A172 (cell line): Measurements from ENCODE around the gene CIAPIN1. TPM values are rescaled to one million over a fixed set of nuclear protein-coding genes. Genes with fewer than 3 reads are reported as not detected.
"Not testable (repeated sequence)": the region's sequence is repeated elsewhere in the genome, so short reads cannot be mapped to it uniquely, and the experiment has no call there.

ENCODE experiments used
- DNase-seq: peaks from one replicate; pipeline ENCODE4 v3.0.0-alpha.2; 2015; ENCODE audit warnings: low spot score
- total RNA-seq: library from RNA; depleted of rRNA; stranded (reverse); fragments of >200 nt; shearing (Covaris generic); gene quantifications from 2 replicates; pipeline ENCODE4 v1.2.3, GENCODE V29; 2014

The CIAPIN1 gene
- total RNA-seq, 1 experiment from 2014 or later: 110 TPM

DNA sequence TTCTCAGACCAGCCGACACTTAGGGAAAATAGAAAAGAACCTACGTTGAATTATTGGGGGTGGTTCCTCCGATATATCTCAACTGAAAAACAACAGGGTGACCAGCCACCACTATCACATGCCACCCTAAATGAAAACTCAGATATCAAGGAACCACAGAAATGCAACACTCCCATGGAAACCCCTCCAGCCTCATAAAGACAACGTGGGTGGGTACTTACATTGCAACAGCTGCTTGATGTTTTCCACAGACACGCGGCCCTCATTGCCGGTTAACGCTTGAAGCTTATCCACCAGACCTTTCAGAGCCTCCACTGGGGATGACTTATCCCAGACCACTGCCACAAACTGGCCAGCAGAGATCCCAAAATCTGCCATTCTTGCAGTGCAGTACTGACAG lies 6.6 kb downstream of the CIAPIN1 start:
- DNase-seq: not testable (repeated sequence)

DNA sequence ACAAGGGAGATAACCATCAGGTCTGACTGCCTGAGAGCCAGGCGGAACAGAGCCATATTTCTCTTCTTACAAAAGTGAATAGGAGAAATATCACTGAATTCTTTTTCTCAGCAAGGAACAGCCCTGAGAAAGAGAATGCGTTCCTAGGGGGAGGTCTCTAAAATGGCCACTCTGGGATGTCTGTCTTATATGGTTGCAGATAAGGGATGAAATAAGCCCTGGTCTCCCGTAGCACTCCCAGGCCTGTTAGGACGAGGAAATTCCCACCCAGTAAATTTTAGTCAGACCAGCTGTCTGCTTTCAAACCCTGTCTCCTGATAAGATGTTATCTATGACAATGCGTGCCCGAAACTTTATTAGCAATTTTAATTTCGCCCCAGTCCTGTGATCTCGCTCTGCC lies 7.2 kb downstream of the CIAPIN1 start:
- not testable (repeated sequence) for DNase-seq

DNA sequence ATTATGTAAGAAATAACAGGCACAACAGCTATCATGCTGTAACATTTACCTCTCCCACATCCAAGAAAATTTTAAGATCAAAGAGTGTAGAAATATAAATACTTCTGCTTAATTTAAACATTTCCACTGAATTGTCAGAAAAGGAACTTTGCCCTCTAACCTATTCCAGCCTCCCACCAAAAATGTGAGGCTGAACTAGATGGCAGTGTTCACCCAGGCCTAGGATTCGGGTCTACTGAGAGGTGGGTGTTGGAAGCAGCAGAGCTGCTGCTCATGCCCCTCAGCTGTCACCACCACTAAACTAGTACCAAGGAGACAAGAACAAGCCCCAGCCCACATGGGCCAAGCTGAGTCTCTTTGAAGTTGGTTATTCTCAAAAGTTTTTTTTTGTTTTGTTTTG lies 11.3 kb downstream of the CIAPIN1 start:
- DNase-seq: no peak

DNA sequence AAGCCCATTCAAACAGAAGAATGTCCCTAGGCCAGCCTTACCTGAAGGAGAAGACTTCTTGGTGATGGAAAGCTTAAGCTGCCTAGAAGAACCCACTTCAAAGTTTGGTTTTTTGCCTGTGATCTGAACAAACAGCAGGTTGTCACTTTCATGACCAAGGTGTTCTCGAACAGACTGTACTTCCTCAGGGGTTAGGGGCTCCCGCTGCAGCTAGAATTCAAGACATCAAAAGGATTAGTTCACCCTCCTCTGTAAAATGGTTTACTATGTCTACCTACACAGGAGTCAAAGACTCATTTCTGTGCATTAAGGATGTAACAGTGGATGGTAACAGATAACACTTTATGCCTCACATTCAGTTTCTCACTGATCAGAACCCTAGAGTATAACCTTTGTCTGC lies 13.2 kb downstream of the CIAPIN1 start:
- DNase-seq: no peak

DNA sequence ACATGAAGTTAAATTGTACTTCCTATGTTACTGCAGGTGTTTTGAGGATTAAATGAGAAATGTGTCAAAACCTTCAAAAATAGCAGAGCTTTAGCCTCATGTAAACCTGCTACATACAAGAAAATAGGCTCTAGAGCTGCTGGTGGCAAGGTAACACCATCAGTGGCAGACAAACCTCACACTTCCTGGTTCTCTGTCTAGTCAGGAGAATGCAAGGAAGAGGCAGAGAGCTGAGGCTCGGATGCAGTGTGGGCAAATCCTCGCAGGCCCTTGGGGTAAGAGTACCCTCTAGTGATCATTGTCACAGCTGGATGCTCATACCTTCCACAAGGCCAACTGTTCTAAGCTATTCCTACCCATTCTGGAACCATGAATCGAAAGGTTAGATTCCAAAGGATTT lies 14.2 kb downstream of the CIAPIN1 start:
- DNase-seq: no peak

DNA sequence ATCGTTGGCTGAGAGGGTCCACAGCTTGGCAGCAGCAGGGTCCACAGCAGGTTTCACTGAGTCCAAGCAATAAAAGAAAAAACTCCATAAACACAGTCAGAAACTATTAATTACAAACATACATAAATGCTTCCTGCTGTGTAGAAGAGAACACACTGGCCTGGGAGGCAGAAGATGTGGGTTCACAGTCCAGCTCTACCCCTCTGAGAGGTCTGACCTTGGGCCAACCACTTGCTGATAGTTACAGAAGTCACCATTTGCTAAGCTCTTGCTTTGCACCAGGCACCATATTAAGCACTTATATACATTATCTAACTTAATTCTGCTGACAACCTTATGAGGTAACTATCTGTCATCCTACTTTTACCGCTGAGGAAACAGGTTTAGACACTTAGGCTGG lies 14.7 kb downstream of the CIAPIN1 start:
- no peak for DNase-seq

DNA sequence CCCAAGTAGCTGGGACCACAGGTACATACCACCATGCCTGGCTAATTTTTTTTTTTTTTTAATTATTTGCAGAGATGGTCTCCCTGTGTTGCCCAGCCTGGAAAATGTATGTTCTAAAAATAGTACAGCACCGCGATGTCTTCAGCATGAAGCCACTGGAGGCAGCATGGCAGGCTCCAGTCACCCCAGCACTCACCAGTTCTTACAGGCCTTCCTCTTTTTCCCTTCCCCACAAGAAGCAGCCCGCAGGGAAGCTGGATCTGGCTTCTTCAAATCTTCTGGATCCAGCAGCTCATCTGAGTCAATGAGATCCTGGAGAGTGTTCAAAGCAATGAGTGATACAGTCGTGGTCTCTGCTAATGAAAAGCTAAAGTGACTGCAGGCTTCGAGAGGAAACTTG lies 16.2 kb downstream of the CIAPIN1 start:
- DNase-seq: no peak

DNA sequence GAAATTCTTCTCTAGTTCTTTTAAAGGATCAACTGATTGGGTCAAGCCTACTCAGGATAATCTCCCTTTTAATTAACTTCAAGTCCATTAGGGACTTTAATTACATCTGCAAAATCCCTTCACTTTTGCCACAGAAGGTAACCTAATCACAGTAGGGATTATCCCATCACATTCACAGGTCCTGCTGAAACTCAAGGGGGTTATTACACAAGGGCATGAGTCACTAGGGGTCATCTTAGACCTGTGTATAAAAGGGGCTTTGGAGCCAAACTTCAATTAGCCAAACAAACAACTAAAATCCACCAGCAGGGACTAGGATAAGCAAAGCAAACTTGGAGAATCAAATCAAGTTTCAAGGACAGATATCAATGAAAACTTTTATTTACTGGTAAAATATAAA lies 19.4 kb downstream of the CIAPIN1 start:
- DNase-seq: no peak

DNA sequence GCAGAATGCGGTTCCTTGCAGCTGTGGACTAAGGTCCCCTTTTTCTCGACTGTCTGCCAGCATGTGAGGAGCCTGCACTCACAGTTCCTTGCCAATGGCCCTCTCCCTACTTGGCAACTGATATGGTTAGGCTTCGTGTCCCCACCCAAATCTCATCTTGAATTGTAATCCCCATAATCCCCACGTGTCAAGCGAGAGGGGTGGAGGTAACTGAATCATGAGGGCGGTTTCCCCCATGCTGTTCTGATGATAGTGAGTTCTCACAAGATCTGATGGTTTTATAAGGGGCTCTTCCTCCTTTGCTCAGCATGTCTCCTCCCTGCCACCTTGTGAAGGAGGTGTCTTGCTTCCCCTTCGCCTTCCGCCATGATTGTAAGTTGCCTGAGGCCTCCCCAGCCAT lies 19.9 kb downstream of the CIAPIN1 start:
- DNase-seq: no peak

DNA sequence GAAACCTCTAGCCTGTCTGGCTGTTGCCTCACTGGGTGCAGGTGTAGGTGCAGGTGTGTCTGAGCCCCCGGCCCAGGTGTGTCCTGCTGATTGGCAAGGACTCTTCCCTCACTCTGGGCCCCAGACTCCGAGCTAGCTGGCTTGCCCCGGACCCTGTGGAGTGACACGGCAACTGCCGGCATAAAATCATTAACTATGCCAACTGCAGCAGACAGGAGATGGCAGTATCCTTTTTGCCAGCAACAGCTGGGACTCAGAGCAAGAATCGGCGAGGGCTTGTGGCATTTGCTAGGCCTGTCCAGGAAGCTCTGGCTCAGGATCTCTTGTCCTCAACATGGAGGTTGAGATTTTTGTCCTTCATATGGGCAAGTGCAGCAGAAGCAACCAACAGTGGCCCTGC lies 20.8 kb downstream of the CIAPIN1 start:
- no peak for DNase-seq

DNA sequence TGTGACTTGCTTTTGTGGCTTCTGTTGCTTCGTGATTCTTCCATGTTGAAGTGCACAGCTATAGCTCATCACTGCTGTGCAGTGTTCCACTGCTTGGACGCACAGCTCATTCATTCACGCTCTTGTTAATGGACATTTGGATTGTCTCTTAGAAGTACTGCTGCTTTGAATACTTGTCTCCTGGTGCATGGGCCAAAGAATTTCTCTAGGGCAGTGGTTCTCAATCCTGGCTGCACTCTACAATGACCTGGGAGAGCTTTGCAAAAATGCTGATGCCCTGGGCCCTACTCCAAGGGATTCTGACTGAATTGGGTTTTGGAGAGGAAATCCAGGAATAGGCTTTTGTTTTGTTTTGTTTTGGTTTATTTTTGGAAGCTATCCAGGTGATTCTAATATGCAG lies 22.6 kb downstream of the CIAPIN1 start:
- DNase-seq: no peak

DNA sequence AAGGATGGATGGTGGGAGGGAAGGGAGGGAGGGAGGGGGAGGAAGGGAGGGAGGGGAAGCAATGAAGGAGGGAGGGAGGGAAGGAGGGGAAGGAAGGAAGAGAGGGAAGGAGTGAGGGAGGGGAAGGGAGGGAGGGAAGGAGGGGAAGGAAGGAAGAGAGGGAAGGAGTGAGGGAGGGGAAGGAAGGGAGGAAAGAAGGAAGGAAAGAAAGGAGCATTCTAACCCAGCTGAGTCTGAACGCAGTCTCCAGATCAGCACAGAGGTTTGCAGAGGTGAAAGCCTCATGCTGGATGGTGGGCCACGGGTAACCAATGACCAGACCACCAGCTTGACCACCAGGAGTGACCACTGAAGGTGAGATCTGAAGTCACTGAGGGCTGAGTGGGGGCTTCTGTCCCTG lies 24.0 kb downstream of the CIAPIN1 start:
- DNase-seq: no peak

DNA sequence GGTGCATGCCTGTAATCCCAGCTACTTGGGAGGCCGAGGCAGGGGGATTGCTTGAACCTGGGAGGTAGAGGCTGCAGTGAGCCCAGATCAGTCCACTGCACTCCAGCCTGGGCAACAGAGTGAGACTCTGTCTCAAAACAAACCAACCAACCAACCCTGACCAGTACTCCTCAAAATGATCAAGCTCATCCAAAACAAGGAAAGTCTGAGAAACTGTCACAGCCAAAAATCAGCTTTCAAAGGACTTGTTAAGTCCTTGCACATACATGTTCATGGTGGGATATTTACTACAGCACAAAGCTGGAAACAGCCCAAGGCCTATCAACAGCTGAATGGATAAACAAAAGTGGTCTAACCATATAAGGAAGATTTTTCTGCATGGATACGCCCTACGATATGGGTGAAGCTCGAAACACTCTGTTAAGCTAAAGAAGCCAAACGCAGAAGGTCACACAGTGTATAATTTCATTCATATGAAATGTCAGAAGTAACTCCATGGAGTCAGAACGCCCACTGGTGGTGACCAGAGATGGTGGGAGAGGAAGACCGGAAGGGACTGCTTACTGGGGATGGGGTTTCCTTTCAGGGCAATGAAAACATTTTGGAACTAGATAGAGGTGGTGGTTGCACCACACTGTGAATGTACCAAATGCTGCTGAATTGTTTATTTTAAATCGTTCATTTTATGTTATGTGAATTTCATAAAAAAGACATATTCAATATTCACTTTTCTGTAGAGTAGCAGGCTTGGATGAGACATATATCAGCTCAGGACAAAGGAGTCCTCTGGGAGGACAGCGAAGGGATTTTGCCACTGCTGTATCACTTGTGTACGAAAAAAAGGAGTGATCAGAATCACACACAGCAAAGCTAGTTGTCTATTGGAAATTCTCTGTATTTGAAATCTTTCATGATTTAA lies 24.9 kb downstream of the CIAPIN1 start:
- DNase-seq: peak; percentile 59

DNA sequence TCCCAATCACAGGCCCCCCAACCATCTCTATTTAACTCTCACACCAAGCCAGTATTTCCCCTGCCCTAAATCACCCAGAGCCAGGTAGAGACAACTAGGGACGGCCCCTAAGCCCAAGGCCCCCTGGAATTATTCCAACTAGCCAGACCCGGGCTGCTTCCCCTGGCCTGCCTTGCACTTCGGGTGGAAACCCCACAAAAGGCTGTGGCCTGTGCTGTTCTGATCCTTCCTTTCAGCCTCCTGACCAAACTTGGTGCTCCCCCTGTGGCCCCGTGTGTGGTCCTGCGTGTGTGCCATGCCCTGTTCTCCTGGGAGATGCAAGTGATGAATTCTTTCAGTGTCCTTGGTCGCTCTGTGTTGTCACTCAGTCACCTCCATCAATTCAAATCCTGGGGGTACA lies 27.7 kb downstream of the CIAPIN1 start:
- DNase-seq: no peak

DNA sequence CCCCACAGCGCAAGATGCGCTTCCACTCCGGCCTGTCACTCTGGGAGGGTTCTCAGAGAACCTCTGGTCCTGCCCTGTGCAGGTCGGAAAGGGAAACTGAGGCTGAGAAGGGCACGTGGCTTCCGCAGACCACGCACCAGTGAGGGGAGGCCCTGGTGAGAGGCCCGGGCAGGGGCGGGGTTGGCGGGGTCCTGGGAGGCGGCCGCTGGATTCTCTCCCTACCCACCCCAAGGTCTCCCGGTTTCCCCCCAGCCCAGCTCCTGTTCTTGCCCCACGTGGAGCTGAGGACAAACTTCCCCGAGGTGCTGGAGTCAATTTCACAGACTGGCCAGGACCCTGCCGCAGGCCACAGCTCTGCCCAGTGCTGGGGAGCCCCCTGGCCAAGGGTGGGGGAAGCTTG lies 31.1 kb downstream of the CIAPIN1 start:
- no peak for DNase-seq

DNA sequence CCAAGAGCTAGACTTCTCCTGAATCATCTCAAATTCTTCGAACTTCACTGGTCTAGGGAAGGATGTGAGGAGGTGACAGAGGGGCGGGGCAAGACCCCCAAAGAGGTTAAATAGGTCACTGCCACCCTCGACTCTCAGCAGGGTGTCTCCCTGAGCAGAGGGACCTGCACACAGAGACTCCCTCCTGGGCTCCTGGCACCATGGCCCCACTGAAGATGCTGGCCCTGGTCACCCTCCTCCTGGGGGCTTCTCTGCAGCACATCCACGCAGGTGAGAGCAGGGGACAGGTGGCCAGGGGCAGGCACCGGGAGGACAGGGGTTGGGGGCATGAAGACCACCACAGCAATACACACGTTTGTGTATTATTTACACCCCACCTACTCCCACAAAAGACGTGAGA lies 33.5 kb downstream of the CIAPIN1 start:
- DNase-seq: no peak

DNA sequence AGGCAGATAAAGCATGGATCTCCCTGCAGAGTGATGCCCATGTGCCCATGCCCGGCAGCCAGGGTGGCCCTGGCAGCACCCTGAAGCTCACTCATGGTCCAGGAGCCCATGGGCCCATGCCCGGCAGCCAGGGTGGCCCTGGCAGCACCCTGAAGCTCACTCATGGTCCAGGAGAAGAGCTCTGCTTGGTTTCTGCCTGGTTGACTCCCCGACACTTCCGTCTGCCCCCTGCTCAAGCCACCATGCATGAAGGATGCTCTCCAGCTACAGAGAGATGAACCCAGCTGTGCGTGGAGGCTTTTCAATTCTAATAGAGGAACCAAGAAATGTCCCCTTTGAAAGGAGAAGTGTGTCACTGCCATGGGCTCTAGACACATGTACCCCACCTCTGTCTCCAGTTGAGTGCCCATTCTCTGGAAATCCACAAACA lies 33.9 kb downstream of the CIAPIN1 start:
- no peak for DNase-seq

DNA sequence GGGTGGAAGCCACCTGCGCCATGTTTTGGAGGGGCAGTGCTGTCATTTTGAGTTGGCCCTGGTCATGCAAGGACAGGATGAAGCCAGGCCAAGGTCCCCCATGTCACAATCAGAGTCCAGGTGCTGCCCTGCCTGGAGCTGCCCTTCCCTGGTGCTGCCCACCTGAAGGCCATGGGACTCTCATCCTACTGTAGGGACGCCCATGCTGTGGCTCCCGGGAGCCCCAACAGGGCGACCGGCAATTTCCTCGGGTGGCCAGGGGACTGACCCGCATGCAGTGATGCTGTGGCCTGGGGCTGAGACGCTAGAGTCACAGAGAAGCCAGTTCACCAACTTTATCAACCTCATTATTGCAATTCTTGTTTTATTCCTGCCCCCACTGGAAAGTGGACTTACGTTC lies 34.6 kb downstream of the CIAPIN1 start:
- no peak for DNase-seq

DNA sequence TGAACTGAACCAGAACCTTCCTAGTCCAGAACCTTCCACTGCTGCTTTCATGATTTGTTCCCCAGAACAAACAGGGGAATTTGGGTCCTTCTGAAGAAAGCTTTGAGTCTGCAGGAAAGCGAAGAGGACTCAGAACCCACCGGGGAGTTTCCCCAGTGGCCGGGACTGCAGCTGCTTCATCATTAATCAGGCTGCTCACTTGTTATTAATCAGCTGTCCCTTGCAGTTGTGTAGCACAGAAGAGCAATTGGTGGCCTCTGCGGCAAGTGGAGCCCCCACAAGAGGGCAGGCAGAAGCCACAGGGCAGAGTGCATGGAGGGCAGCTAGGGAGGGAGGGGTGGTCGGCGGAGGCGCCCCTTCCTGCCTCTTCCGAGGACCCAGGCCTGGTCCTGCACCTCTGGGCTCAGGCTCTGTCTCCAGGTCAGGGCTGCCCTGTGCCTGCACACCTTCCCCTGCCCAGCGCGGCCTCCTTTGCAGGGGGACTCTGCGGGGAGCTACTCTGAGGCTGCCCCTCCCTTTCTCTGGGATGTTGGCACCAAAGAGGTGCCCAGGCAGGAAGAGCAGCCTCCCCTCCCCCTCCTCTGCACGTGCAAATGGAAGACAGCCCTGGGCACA lies 35.7 kb downstream of the CIAPIN1 start:
- DNase-seq: no peak

DNA sequence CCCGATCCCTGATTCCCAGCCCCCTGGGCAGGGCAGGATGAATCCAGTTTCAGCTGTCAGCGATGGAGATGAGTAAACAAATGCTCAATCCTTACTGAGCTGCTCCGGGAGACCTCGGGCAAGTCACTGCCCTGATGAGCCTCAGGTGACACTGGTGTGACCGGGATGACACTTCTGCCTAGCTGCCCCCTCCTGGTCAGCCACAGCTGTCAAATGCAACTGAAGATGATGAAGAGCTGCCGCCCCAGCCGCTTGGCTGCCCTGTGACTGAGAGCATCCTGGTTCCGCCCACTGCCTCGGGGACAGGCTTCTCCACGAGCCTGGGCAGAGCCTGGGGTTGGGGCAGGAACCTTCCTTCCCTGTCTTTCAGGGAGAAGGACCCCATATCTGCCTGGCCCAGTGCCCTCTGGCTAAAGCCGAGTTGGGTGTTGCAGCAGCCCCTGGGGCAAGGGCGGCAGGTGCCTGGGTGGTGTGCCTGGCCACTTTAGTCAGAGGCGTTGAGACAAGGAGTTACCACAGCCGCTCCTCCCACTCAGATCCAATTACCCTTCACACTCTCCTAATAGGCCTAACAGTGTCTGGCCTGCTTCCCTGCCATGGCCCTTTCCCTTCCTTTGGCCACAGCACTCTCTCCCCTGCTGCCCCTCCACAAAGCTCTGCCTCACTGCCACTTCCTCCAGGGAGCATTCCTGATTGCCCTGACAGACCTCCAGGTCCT lies 37.2 kb downstream of the CIAPIN1 start:
- no peak for DNase-seq

DNA sequence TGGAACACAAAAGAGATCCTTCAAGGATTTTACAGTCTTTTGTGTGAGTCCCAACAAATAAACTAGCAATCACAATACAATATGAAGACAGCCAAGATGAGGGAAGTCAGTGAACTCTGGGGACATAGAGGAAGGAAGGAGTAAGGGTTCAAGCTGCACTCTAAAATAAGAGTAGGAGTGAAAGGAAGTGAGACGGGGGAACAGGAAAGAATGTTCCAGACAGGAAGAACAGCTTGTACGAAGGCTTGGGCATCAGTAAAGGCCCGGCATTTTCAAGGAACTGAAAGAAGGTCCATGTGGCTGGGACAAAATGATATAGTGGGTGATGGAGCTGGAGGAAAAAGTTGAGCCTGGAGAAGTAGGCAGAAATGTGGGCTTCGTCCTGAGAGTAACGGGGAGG lies 38.1 kb downstream of the CIAPIN1 start:
- no peak for DNase-seq

DNA sequence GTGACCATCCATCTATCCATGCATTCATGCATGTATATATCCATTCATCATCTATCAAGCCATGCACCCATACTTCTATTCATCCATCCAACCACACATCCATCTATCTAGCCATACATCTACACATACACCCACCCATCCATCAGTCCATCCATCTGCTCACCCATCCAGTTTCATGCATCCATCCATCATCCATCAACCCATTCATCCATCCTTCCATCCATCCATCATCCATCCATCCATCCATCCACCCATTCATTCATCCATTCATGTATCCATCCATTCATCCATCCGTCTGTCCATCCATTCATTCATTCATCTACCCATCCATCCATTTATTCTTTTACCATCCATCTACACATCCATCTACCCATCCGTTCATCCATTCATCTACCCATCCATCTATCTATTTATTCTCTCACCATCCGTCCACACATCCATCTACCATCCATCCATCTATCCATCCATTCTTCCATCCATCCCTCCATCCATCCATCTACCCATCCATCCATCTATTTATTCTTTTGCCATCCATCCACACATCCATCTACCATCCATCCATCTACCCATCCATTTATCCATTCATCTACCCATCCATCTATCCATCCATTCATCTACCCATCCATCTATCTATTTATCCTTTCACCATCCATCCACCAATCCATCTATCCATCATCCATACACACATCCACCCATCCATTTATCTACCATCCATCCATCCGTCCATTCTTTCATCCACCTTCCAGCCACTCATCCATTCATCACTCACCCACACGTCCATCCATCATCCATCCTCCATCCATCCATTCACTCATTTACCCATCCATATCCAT lies 39.4 kb downstream of the CIAPIN1 start:
- no peak for DNase-seq
